HG03095 (cell line): ENCODE data around the gene ELK3.

Experiments used
- ATAC-seq: cut with Tn5 transposase; IDR thresholded peaks from one replicate; pipeline ENCODE4 v1.9.1; 2021; ENCODE audit warnings: moderate library complexity; ENCODE audit not compliant: unreplicated experiment

Gene ELK3

GRCh38 chr12:96234591-96235483 lies 40.7 kb downstream of the ELK3 start:
- ATAC-seq = no peak

- ATAC-seq = no peak
Observed at GRCh38 chr12:96235484-96235826, 41.3 kb downstream of the ELK3 start.

- ATAC-seq = no peak
Observed at GRCh38 chr12:96236221-96236822, 42.1 kb downstream of the ELK3 start.

GRCh38 chr12:96237035-96237434 lies 42.9 kb downstream of the ELK3 start:
- ATAC-seq = no peak

DNA sequence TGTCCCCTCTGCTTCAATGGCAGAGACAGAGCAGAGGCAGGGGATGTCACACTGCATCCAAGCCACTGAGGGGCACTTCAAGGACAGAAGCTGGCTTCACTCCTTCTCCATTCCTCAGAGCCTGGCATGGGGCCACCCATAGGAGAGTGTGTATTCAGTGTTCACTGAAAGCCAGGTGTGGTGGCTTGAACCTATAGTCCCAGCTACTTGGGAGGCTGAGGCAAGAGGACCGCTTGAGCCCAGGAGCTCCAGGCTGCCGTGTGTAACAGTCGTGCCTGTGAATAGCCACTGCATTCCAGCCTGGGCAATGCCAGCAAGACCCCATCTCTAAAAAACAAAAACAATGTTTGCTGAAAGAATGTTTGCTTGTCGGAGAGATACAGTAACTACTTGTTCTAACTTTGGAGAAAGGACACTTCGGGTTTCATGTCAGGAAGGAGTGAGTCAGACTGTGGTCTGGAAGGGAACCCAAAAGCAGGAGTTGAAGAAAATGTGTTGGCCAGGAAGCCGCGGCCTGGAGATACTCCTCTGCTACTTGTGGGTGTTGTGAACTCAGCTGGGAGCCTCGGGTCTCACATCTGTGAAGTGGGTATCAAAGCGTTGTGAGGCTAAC lies 43.4 kb downstream of the ELK3 start:
- no peak for ATAC-seq

GRCh38 chr12:96238336-96239047 lies 44.3 kb downstream of the ELK3 start:
- ATAC-seq = no peak

GRCh38 chr12:96239711-96240635 lies 45.8 kb downstream of the ELK3 start:
- ATAC-seq = no peak

DNA sequence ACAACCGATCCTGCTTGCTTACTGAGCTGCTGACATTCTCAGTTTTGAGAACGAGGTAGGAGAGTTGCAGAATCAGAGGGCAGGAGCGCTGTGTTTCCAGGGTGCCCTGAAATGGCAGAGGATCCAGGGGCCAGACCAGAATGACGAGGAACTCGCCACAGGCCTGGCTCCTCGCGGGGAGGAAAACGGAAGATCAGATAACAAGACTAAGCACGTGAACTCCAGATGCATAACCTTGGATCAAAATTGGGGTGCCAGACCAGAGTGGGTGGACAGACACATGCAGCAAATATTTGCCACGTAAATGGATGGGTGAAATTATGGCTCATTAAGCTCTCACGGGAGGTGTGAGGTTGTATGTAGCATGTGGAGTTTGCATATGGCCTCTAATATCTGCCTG lies 46.5 kb downstream of the ELK3 start:
- no peak for ATAC-seq

DNA sequence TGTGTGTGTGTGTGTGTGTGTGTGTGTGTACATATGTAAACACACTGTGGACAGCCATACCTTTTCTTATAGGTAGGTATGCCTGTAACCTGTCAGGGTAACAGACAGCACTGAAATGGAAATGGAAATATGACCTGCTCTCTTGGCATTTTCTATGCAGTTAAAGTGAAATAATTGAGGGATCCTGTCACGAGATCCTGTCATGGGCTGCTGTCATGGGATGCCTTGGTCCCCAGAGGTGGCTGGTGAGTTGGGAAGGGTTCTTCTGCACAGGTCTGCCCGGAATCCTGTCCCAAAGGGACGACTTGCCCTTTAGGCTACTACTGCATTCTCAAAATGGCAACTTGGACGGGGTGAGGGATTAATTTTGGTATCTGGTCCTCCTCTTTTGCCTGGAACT lies 47.3 kb downstream of the ELK3 start:
- ATAC-seq = no peak

GRCh38 chr12:96241846-96242256 lies 47.7 kb downstream of the ELK3 start:
- ATAC-seq = no peak

DNA sequence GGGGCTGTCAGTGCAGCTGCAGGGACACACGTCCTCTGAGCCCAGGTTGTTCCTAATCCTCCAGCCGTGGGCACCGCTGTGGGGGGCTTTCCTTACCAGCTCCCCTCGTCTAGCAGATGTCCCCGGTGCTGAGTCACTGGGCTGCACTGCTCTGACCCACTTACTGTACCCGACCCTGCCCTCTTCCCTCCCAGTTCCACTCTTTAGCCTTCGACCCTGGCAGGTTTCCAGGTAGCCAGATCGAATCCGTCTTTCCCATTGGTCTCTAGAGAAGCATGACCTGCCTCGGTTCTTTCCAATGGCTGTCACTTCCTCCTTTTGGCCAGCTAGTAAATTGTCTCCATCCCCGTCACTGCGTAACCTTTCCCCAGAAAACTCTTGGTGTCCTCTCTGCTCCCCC lies 48.4 kb downstream of the ELK3 start:
- ATAC-seq = no peak

- no peak for ATAC-seq
Observed at GRCh38 chr12:96244826-96245225, 50.7 kb downstream of the ELK3 start.

- ATAC-seq = no peak
Observed at GRCh38 chr12:96246926-96247505, 52.8 kb downstream of the ELK3 start.

DNA sequence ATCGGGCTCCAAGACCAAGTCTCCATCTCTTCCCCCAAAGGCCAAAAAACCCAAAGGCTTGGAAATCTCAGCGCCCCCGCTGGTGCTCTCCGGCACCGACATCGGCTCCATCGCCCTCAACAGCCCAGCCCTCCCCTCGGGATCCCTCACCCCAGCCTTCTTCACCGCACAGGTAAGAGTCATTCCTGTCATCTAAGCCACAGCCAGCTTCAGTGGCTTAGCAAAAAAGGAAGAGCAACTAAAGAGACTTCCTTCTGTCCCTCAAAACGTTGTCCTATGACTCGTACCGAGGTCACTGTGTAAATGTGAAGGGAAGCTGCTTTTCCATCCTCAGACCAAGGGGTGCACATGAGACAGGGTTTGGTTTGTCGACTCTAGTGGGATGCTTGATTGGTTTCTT lies 53.4 kb downstream of the ELK3 start:
- no peak for ATAC-seq

GRCh38 chr12:96248136-96248931 lies 54.2 kb downstream of the ELK3 start:
- no peak for ATAC-seq

- ATAC-seq = no peak
Observed at GRCh38 chr12:96249196-96250118, 55.3 kb downstream of the ELK3 start.

DNA sequence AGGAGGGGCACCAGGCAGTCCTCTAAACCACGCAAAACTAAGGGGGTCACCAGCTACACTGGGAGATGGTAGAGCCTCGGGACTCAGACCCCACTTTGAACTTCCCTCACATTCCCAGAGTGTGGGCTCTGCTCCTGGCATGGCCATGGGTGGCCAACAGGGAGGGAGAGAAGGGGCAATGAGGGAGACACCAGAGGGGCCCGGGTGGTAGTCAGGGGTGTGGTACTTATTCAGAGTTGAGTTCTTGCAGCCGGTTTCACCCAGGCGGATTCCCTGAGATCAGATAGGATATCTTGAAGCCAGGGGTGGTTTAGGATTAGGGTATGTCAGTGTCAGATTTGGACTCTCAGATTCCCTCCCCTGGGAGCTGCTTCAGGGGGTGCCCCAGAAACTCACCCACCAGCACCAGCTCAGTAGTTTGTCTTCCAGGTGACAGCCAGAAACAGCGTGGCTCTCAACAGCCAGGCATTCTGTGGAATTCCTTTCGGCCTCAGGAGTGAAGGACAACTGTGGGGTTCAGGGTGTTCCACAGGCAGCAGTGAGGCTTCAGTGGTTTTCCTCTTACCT lies 56.0 kb downstream of the ELK3 start:
- ATAC-seq = no peak

- ATAC-seq = no peak
Observed at GRCh38 chr12:96255077-96255476, 60.9 kb downstream of the ELK3 start.
